ENCODE results near the gene ITGA6. TPM values are rescaled to one million over a fixed set of nuclear protein-coding genes. Genes with fewer than 3 reads are reported as not detected.
A peak's percentile ranks its signal among the peaks of the same experiment; 100 is the strongest.

The ITGA6 gene
- 26.5 TPM for total RNA-seq

DNA sequence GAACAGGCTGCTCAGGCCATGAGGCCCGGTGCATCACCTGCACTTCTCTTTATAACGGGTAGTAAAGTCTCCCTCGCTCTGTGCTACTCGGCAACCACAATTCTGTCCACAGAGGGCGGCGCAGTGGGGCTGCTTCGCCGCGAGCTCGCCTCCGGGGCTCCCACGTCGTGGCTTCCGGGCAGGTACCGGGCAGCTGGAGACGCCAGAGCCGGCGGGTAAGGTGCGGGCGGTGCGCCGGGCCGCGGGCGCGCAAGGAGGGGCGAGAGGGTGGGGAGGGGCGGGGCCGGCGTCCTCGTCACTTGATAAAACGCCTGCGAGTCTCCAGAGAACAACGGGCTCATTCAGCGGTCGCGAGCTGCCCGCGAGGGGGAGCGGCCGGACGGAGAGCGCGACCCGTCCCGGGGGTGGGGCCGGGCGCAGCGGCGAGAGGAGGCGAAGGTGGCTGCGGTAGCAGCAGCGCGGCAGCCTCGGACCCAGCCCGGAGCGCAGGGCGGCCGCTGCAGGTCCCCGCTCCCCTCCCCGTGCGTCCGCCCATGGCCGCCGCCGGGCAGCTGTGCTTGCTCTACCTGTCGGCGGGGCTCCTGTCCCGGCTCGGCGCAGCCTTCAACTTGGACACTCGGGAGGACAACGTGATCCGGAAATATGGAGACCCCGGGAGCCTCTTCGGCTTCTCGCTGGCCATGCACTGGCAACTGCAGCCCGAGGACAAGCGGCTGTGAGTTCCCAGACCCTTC, at the start of gene ITGA6:
ITGA6 (plus strand) TSS at position 331 of the 734 bp plus-strand sequence.
- no peak for FAIRE-seq
- peak; percentile 78 to 88 for DNase-seq (ENCODE audit: low spot score in 2 of 2)

DNA sequence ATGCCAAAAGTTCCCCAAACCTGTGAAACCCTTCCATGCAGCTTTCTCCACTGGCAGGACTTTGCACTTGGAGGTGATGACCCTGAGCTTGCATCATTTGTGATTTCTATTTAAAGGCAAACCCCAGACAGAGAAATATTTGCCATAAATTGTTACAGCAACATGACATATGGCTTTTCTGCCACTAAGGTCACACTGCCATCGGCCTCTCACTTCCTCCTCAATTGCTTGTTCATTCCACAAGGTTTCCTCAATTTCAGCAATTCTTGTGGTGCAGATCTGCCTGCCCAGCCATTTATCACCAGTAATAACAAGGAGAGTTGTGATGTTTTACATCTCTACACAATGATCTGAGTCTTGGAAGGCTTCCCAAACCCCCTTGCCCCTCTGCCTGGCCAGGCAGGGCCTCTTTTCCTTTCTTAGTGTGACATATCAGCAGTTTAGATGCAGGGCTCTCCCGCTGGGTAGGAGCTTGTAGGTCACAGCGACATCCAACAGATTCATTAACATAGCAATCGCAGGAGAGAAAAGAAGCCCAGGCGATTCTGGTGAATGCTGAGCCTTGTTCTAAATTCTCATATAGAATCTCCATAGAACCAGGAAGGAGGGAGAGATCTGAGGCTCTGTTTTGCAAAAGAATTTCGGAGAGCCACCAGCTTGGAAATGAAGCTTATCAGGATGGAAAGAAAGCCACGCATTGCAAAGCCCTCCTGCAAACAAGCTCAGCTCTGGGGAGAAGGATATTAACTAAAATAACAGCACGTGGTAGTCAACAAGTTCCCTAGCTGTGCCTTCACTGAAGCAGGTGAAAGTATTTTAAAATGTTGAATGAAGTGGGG, 46.7 kb upstream of the ITGA6 start:
- DNase-seq (ENCODE audit: low spot score in 2 of 2), result no peak

DNA sequence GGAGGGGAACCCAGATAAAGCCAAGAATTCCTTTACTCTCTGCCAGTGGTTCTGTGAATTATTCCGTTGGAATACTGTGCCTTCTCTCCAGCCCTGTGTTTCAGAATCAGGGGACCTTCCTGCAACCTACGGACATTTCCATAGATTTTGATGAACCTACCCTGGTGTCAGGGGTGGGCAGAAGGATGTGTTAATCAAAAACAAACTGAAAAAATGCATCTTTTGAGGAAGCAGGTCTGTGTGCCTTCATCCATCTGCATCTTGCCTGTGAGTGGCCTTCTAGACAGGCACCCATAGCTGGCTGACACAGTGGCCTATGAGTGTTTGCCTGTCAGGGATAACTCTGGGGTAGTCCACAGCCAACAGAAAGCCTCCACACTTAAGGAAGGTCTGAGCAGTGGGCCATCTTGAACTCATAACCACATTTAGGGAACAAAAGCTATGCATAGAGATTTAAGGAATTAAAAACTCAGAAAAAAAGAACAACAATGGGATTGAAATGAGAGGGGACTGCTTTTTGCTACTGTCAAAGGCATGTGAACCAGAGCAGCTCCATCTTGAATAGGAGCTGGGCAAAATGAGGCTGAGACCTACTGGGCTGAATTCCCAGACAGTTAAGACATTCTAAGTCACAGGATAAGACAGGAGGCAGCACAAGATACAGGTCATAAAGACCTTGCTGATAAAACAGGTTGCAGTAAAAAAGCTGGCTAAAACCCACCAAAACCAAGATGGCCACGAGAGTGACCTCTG, 45.9 kb upstream of the ITGA6 start:
- FAIRE-seq, result no peak
- no peak for DNase-seq (ENCODE audit: low spot score in 2 of 2)

More for the DNA sequence above, 46.7 kb upstream of the ITGA6 start:
- FAIRE-seq, result no peak

DNA sequence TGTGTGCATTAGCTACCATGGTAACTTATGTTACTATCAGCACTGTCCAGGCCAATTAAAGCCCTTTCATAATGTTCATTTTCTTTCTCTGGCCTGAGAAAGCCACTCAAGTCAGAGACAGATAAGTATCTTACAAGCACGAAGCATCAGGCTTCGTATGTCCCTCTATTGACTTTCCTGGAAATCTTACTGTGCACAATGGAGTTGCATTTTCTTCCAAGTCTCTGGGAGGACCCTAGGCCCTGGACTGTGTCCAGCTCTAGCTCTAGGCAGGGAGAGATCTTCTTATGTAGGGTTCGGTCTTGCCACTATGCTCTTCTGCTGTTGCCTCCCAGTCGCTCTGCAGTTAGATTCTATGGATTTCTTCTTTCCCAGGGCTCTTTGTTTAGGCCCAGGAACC, 40.0 kb upstream of the ITGA6 start:
- DNase-seq (ENCODE audit: low spot score in 2 of 2) (no peak), FAIRE-seq (no peak)

- DNase-seq (ENCODE audit: low spot score in 2 of 2), result no peak
- FAIRE-seq, result no peak
These were observed 37.6 kb upstream of the ITGA6 start for GRCh38 chr2:172389685-172390339.

- DNase-seq (ENCODE audit: low spot score in 2 of 2) (no peak), FAIRE-seq (no peak)
These were observed 33.4 kb upstream of the ITGA6 start for GRCh38 chr2:172394002-172394401.

- FAIRE-seq, result no peak
These were observed 31.9 kb upstream of the ITGA6 start for GRCh38 chr2:172395503-172395902.

GRCh38 chr2:172397148-172397834, 30.1 kb upstream of the ITGA6 start:
- FAIRE-seq, result no peak

More at GRCh38 chr2:172395503-172395902, 31.9 kb upstream of the ITGA6 start:
- DNase-seq (ENCODE audit: low spot score in 2 of 2), result no peak

DNA sequence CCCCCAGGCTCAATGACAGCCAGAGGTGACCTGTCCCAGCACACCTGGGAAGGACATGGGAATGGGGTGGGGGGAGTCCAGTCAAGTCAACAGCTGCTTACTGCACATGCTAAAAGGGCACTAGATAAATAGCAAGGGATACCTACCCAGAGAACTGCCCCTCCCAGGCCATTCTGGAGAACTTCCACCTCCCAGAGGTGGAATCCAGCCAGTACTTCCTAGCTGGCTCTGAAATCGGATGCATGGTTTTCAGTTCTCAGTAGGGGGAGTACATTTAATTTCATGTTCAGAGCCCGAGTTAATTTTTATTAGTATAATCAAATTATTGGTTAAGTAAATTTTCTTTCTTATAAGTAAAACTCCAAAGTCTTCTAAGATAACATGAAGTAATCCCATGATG, 28.9 kb upstream of the ITGA6 start:
- DNase-seq (ENCODE audit: low spot score in 2 of 2) (no peak), FAIRE-seq (no peak)

More at GRCh38 chr2:172397148-172397834, 30.1 kb upstream of the ITGA6 start:
- no peak for DNase-seq (ENCODE audit: low spot score in 2 of 2)

GRCh38 chr2:172399765-172400164, 27.6 kb upstream of the ITGA6 start:
- no peak for FAIRE-seq
- DNase-seq (ENCODE audit: low spot score in 2 of 2), result no peak

DNA sequence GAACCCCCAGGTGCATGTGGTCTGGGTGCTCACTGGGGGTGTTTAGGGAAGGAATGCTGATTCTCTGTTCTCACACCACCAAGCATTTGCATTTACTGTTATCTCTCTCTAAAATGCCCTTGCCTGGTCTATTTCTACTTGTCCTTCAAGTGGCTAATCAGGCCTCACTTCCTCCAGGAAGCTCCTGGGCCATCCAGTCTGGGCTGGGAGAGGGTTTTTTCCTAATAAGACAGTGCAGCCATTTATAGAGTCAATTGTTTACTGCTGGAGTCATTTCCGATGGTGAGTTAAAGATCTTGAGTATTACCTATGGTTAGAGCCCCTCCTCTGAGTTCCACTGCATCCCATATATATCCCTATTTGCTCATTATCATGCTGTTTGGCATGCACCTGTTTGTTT, 25.2 kb upstream of the ITGA6 start:
- DNase-seq (ENCODE audit: low spot score in 2 of 2) (no peak), FAIRE-seq (no peak)

- FAIRE-seq (no peak), DNase-seq (ENCODE audit: low spot score in 2 of 2) (no peak)
These were observed 24.0 kb upstream of the ITGA6 start for GRCh38 chr2:172403402-172403801.

DNA sequence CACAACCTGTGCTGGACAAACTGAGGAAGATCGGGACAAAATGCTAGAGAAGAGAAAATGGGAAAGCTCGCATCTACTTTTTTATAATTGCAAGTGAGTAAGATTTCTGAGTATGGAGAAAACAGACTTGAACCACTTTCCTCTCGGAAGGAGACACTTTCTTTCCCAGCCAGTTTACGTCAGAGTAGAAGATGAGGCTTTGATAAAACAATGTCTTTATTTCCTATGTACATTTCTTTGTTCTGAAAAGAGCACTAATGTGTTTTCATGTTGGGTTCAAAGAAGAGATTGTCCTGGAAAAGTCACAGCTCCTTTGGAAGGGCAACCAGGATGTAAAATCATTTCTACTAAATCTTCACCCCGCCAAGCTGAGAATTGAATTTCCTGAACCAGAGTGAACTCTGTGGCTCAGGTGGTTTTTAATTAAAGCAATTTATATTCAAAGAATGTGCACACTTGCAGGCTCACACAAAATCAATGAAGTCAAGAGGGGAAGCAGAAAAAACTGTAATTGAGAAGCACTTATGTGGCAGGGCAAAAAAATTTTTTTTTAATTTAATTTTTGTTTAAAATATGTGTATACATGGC, 23.4 kb upstream of the ITGA6 start:
- FAIRE-seq, result no peak
- no peak for DNase-seq (ENCODE audit: low spot score in 2 of 2)

- no peak for DNase-seq (ENCODE audit: low spot score in 2 of 2)
- FAIRE-seq, result no peak
These were observed 22.6 kb upstream of the ITGA6 start for GRCh38 chr2:172404824-172405223.

- FAIRE-seq, result no peak
- DNase-seq (ENCODE audit: low spot score in 2 of 2), result no peak
These were observed 21.7 kb upstream of the ITGA6 start for GRCh38 chr2:172405673-172406072.

DNA sequence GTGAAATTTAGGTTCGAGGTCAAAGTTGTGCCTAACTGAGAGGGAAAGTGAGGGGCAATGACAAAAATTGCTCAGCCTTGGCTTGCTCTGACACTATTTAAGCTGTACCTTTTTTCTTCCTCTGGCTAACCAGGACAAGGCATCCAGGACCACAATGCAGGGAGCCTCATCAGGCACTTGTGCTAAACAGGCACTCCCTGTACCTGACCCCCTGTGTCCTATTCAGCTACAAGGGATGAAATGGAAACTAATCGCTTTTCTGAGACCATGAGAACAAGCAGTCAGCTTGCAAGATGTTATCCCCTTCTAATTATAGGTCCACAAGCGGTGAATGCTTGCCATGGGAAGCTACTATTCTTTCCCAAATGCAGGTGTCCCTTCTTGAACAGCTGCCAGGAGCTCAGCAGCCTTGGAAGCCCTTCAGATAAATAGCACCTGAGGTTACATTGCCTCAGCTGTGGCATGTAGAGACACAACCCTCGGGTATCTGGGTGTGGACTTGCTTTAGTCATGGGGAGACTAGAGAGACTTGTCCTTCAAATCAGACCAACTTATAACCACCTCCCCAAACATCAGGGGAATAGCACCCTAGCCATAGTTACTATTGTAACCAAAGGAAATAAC, 19.1 kb upstream of the ITGA6 start:
- FAIRE-seq, result no peak
- DNase-seq (ENCODE audit: low spot score in 2 of 2), result no peak

DNA sequence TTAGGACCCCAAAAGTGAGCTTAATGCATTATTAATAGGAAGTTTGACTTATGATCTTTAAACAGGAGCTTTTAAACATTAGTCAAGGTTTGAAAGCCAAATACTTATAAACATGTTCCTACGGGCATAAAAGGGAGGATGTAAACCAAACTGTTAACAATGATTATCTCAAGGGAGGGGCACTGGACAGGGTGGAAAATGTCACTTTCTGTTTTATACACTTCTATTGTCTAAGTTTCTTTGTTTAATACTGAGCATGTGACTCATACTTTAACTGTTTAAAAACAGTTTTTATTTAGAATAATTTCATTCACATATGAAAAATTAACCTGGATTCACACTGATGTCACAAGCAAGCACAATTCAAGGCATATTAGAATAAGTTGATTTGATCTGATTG, 18.3 kb upstream of the ITGA6 start:
- no peak for DNase-seq (ENCODE audit: low spot score in 2 of 2)
- no peak for FAIRE-seq

DNA sequence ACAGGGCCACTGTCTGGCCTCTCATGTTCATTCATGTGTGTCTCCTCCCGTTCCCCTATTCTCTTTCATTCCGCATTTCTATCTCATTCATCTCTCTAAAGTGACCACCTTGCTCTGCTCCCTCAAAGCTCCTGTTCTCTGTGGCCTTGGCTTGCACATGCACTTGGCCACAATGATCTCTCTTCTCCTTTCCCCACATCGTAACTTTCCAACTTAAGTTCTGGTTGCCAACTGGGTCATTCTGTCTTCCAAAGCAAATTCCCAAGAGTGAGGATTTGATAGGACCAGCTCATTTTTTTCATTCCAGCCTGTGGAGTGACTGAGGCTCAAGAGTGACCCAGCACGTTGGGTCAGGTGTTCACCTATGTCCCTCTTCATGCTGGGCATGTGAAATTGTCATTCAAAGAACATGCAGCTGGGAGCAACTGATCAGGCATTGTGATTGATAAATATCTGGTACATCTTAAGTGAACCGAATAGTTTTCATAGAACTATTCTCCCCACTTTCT, 14.3 kb upstream of the ITGA6 start:
- FAIRE-seq, result no peak
- no peak for DNase-seq (ENCODE audit: low spot score in 2 of 2)
